ENCODE data around the gene SORCS3.

DNA sequence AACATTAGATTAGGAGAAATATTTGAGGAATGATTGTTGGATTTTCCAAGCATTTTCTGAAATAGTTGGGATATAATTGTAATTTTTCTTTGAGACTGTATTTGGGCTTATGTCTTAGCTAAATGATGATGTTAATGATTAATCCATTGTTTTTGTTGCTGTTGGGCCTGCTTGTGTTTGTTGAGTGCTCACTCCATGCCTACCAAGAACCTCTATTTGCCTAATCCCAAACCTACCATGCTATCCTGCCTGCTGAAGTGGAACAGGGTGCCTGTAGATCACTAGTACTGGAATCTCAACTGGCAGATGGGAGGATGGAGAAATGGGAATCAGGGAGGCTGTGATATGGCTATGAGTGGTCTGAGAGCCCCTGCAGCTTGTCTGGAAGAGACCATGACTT, 565.5 kb downstream of the SORCS3 start:
- TF ChIP-seq, protein P1, sequence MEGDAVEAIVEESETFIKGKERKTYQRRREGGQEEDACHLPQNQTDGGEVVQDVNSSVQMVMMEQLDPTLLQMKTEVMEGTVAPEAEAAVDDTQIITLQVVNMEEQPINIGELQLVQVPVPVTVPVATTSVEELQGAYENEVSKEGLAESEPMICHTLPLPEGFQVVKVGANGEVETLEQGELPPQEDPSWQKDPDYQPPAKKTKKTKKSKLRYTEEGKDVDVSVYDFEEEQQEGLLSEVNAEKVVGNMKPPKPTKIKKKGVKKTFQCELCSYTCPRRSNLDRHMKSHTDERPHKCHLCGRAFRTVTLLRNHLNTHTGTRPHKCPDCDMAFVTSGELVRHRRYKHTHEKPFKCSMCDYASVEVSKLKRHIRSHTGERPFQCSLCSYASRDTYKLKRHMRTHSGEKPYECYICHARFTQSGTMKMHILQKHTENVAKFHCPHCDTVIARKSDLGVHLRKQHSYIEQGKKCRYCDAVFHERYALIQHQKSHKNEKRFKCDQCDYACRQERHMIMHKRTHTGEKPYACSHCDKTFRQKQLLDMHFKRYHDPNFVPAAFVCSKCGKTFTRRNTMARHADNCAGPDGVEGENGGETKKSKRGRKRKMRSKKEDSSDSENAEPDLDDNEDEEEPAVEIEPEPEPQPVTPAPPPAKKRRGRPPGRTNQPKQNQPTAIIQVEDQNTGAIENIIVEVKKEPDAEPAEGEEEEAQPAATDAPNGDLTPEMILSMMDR (IDR thresholded peaks at IDR 0.05), result no peak
- TF ChIP-seq POLR2A (IDR thresholded peaks at IDR 0.05), result no peak

All from body of pancreas (tissue), 4 donors.